Neuronal stem cell (in vitro differentiated cells): Measurements from ENCODE around the gene OR9Q1.

Experiments used
- DNase-seq: peaks from one replicate; pipeline ENCODE4 v3.0.0-alpha.2; 2013; ENCODE audit warnings: low spot score
- H2AFZ ChIP-seq: one replicate; pipeline ENCODE4 v1.6.1; 2013; ENCODE audit warnings: mild to moderate bottlenecking, low read length, inconsistent platforms
- H2AK5ac ChIP-seq: 2 replicates; pipeline ENCODE4 v1.6.1; 2013; ENCODE audit warnings: low read depth, mild to moderate bottlenecking, inconsistent platforms, low read length, moderate library complexity, mixed read lengths
- H2BK120ac ChIP-seq: 2 replicates; pipeline ENCODE4 v1.6.1; 2013; ENCODE audit warnings: low read depth, mild to moderate bottlenecking, inconsistent platforms, low read length, moderate library complexity, mixed read lengths
- H2BK12ac ChIP-seq: one replicate; pipeline ENCODE4 v1.6.1; 2013; ENCODE audit warnings: low read length, inconsistent platforms
- H2BK15ac ChIP-seq: 2 replicates; pipeline ENCODE4 v1.6.1; 2013; ENCODE audit warnings: mild to moderate bottlenecking, low read length, inconsistent platforms, mixed read lengths
- H2BK5ac ChIP-seq: one replicate; pipeline ENCODE4 v1.6.1; 2013; ENCODE audit warnings: inconsistent platforms, mild to moderate bottlenecking, low read length, moderate library complexity
- H3K14ac ChIP-seq: one replicate; pipeline ENCODE4 v1.6.1; 2013; ENCODE audit warnings: low read length, inconsistent platforms
- H3K18ac ChIP-seq: 2 replicates; pipeline ENCODE4 v1.6.1; 2013; ENCODE audit warnings: low read length, inconsistent platforms
- H3K23ac ChIP-seq: 2 replicates; pipeline ENCODE4 v1.6.1; 2013; ENCODE audit warnings: low read depth, mild to moderate bottlenecking, mixed read lengths, low read length, inconsistent platforms; ENCODE audit not compliant: poor library complexity
- H3K27ac ChIP-seq: replicated peaks from 3 replicates; pipeline ENCODE4 v1.5.1; 2013; ENCODE audit warnings: low read length, inconsistent platforms
- H3K27me3 ChIP-seq, 3 experiments: 2 replicates each; pipeline ENCODE4 v1.6.1; 2013; ENCODE audit warnings: low read length in 3 of 3, mild to moderate bottlenecking in 2 of 3, inconsistent platforms in 1 of 3, low read depth in 1 of 3, mixed read lengths in 1 of 3, moderate library complexity in 1 of 3; ENCODE audit not compliant: control insufficient read depth in 3 of 3, insufficient read depth in 3 of 3
- H3K36me3 ChIP-seq, 2 donors: replicated peaks in 1 of 2; 2 replicates each; pipeline ENCODE4 v1.6.1; 2013; ENCODE audit warnings: low read length in 2 of 2; ENCODE audit not compliant: control insufficient read depth in 2 of 2, insufficient read depth in 2 of 2
- H3K4ac ChIP-seq: 2 replicates; pipeline ENCODE4 v1.6.1; 2013; ENCODE audit warnings: inconsistent platforms, mild to moderate bottlenecking, low read length, moderate library complexity
- H3K4me1 ChIP-seq, 2 donors: 1 replicate in 1 of 2; 2 replicates in 1 of 2; pipeline ENCODE4 v1.6.1; 2013; ENCODE audit warnings: low read length in 2 of 2, low read depth in 1 of 2; ENCODE audit not compliant: control insufficient read depth in 2 of 2, insufficient read depth in 1 of 2
- H3K4me2 ChIP-seq: one replicate; pipeline ENCODE4 v1.6.1; 2013; ENCODE audit warnings: mild to moderate bottlenecking, low read length, inconsistent platforms; ENCODE audit not compliant: insufficient read depth, poor library complexity, severe bottlenecking
- H3K4me3 ChIP-seq, 2 donors: 2 replicates each; pipeline ENCODE4 v1.5.1; 2013; ENCODE audit warnings: low read length in 2 of 2, mild to moderate bottlenecking in 2 of 2, inconsistent platforms in 1 of 2, moderate library complexity in 1 of 2
- H3K79me1 ChIP-seq: one replicate; pipeline ENCODE4 v1.6.1; 2013; ENCODE audit warnings: low read depth, mild to moderate bottlenecking, inconsistent platforms, low read length, moderate library complexity
- H3K9ac ChIP-seq: one replicate; pipeline ENCODE4 v1.6.1; 2013; ENCODE audit warnings: mild to moderate bottlenecking, low read depth, low read length, inconsistent platforms; ENCODE audit not compliant: poor library complexity
- H3K9me3 ChIP-seq, 2 donors: replicated peaks in 1 of 2; 2 replicates each; pipeline versions ENCODE3 to v1.6.1; 2013; ENCODE audit warnings: low read length in 2 of 2, mild to moderate bottlenecking in 2 of 2, inconsistent platforms in 1 of 2, low read depth in 1 of 2, mixed read lengths in 1 of 2, moderate library complexity in 1 of 2; ENCODE audit not compliant: control insufficient read depth in 2 of 2, insufficient read depth in 1 of 2
- H4K8ac ChIP-seq: one replicate; pipeline ENCODE4 v1.6.1; 2013; ENCODE audit warnings: low read depth, mild to moderate bottlenecking, inconsistent platforms, low read length, moderate library complexity
- H4K91ac ChIP-seq: one replicate; pipeline ENCODE4 v1.6.1; 2013; ENCODE audit warnings: low read length, low read depth, mild to moderate bottlenecking, inconsistent platforms; ENCODE audit not compliant: poor library complexity
- WGBS, 2 donors: extraction: QIAGEN DNeasy Blood & Tissue Kit; methylation state at CpG; one replicate each; pipeline ENCODE4 v1.1.7; 2013; ENCODE audit warnings: missing lambda C conversion rate in 2 of 2, mixed read lengths in 1 of 2; ENCODE audit not compliant: insufficient read length in 2 of 2, insufficient replicate concordance in 1 of 2; ENCODE audit errors: extremely low coverage in 2 of 2; 5-methylcytosine and 5-hydroxymethylcytosine counted together

OR9Q1 gene

GRCh38 chr11:58192229-58192628 is 168.5 kb downstream of the OR9Q1 start:
- H4K8ac ChIP-seq = no peak overlapping the region
- no peak overlapping the region for H3K14ac ChIP-seq
- H3K27me3 ChIP-seq = no peaks in the 10 kb centered on the region
- H3K27ac ChIP-seq = no peak overlapping the region
- WGBS, 2 donors = no CpG with 5 or more reads among the region's 3 CpGs
- no peak overlapping the region for H2BK15ac ChIP-seq
- H3K18ac ChIP-seq = no peak overlapping the region
- no peak overlapping the region for H3K4me2 ChIP-seq
- H3K4ac ChIP-seq = no peak overlapping the region
- H3K9me3 ChIP-seq = no peaks in the 10 kb centered on the region
- H2AK5ac ChIP-seq = no peak overlapping the region
- no peak overlapping the region for H2BK120ac ChIP-seq
- H3K79me1 ChIP-seq = no peaks in the 10 kb centered on the region
- no peak overlapping the region for H2BK12ac ChIP-seq
- H3K9ac ChIP-seq = no peak overlapping the region
- DNase-seq = no peak
- H3K4me1 ChIP-seq = no peaks in the 10 kb centered on the region
- no peak overlapping the region for H4K91ac ChIP-seq
- H3K36me3 ChIP-seq = no peaks in the 10 kb centered on the region
- H3K4me3 ChIP-seq = no peak overlapping the region
- H2AFZ ChIP-seq = no peak overlapping the region
- H2BK5ac ChIP-seq = no peak overlapping the region
- no peak overlapping the region for H3K23ac ChIP-seq

GRCh38 chr11:58193391-58193790 is 169.7 kb downstream of the OR9Q1 start:
- Histone ChIP-seq H2BK15ac (no peak overlapping the region), H3K4me2 (no peak overlapping the region), H3K23ac (no peak overlapping the region), H3K36me3 (no peaks in the 10 kb centered on the region), H3K18ac (no peak overlapping the region), H2AK5ac (no peak overlapping the region), H3K4ac (no peak overlapping the region), H3K27ac (no peak overlapping the region), H3K9me3 (no peaks in the 10 kb centered on the region), H4K8ac (no peak overlapping the region), H3K14ac (no peak overlapping the region), H3K27me3 (no peaks in the 10 kb centered on the region), H2AFZ (no peak overlapping the region), H2BK12ac (no peak overlapping the region), H3K79me1 (no peaks in the 10 kb centered on the region), H4K91ac (no peak overlapping the region), H2BK120ac (no peak overlapping the region), H2BK5ac (no peak overlapping the region), H3K9ac (no peak overlapping the region), H3K4me3 (no peak overlapping the region), H3K4me1 (no peaks in the 10 kb centered on the region)
- DNase-seq = no peak

DNA sequence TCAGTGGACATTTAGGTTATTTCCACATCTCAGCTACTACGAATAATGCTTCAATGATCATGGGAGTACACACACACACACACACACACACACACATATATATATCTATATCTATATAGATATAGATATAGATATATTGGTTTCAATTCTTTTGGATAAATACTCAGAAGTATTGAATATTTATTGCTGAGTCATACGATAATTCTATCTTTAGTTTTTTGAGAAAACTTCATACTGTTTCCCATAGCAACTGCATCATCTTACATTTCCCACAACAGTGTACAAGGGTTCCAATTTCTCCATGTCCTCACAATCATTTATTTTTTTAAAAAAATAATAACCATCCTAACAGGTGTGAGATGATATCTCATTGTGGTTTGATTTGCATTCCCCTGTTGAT is 172.3 kb downstream of the OR9Q1 start:
- H3K36me3 ChIP-seq = no peaks in the 10 kb centered on the region
- no peak overlapping the region for H3K18ac ChIP-seq
- H2BK120ac ChIP-seq = no peak overlapping the region
- no peak overlapping the region for H2AK5ac ChIP-seq
- no peak overlapping the region for H2BK15ac ChIP-seq
- no peak overlapping the region for H2BK12ac ChIP-seq
- no peak overlapping the region for H4K8ac ChIP-seq
- no peak overlapping the region for H3K4me2 ChIP-seq
- no peak overlapping the region for H4K91ac ChIP-seq
- H3K23ac ChIP-seq = no peak overlapping the region
- H3K27me3 ChIP-seq = no peaks in the 10 kb centered on the region
- H3K4me1 ChIP-seq = no peaks in the 10 kb centered on the region
- no peak overlapping the region for H3K9ac ChIP-seq
- no peak overlapping the region for H3K27ac ChIP-seq
- H3K9me3 ChIP-seq = no peaks in the 10 kb centered on the region
- H3K79me1 ChIP-seq = no peaks in the 10 kb centered on the region
- H2AFZ ChIP-seq = no peak overlapping the region
- no peak for DNase-seq
- H3K14ac ChIP-seq = no peak overlapping the region
- H2BK5ac ChIP-seq = no peak overlapping the region
- no CpG with 5 or more reads among the region's 2 CpGs for WGBS, 2 donors
- H3K4ac ChIP-seq = no peak overlapping the region
- no peak overlapping the region for H3K4me3 ChIP-seq

DNA sequence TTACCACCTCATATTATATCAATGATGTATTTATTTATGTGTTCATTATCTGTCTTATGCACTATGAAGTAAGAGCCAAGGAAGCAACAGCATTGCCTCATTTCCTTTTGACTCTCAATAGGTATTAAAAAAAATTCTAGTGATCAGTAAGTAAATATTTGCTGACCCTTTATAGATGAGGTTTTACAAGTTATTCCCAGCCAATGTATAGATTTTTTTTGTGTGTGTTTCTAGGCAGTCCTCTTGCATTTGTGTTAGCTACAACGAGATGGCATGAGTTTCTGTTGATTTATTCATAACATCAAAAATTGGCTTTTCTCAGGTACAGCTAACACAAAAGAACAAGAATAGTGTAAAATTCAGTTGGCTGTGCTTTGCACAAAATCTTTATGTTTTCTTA is 175.6 kb downstream of the OR9Q1 start:
- H2AFZ ChIP-seq = no peak overlapping the region
- H3K36me3 ChIP-seq = no peaks in the 10 kb centered on the region
- no peak overlapping the region for H4K8ac ChIP-seq
- H3K18ac ChIP-seq = no peak overlapping the region
- H3K14ac ChIP-seq = no peak overlapping the region
- no peaks in the 10 kb centered on the region for H3K27me3 ChIP-seq
- H3K79me1 ChIP-seq = no peaks in the 10 kb centered on the region
- H2BK120ac ChIP-seq = no peak overlapping the region
- H3K4ac ChIP-seq = no peak overlapping the region
- no peak overlapping the region for H2BK5ac ChIP-seq
- no peaks in the 10 kb centered on the region for H3K4me1 ChIP-seq
- WGBS, 2 donors = no CpG with 5 or more reads among the region's 1 CpG
- H3K4me2 ChIP-seq = no peak overlapping the region
- H4K91ac ChIP-seq = no peak overlapping the region
- no peak overlapping the region for H2BK15ac ChIP-seq
- H3K9ac ChIP-seq = no peak overlapping the region
- no peak overlapping the region for H3K27ac ChIP-seq
- H2BK12ac ChIP-seq = no peak overlapping the region
- no peak for DNase-seq
- no peak overlapping the region for H3K4me3 ChIP-seq
- H3K9me3 ChIP-seq = no peaks in the 10 kb centered on the region
- H2AK5ac ChIP-seq = no peak overlapping the region
- H3K23ac ChIP-seq = no peak overlapping the region
